Transverse colon (tissue), 4 donors: ENCODE measurements around the gene VEGFA. TPM values are rescaled to one million over a fixed set of nuclear protein-coding genes. Genes with fewer than 3 reads are reported as not detected.

Source experiments
- DNase-seq: peaks from one replicate; pipeline ENCODE4 v3.0.0-alpha.2; 2019
- H3K27ac ChIP-seq, 4 donors: fragments of 200-600 bp; sonication (generic); 2 replicates each; pipeline ENCODE4 v1.5.1; 2016 to 2018; ENCODE audit warnings: inconsistent platforms in 4 of 4
- H3K27me3 ChIP-seq: fragments of 200-600 bp; sonication (generic); 2 replicates; pipeline ENCODE4 v1.5.1; 2017; ENCODE audit warnings: inconsistent platforms
- H3K36me3 ChIP-seq, 4 donors: fragments of 200-600 bp; sonication (generic); 2 replicates each; pipeline ENCODE4 v1.5.1; 2017 to 2019; ENCODE audit warnings: inconsistent platforms in 4 of 4
- H3K4me1 ChIP-seq, 4 donors: fragments of 200-600 bp; sonication (generic); 2 replicates each; pipeline ENCODE4 v1.5.1; 2017 to 2020; ENCODE audit warnings: inconsistent platforms in 4 of 4
- H3K4me3 ChIP-seq, 4 donors: fragments of 200-600 bp; sonication (generic); 1 replicate in 1 of 4; 2 replicates in 3 of 4; pipeline versions ENCODE4 v1.5.1 to v1.6.1; 2017 to 2019; ENCODE audit warnings: inconsistent platforms in 4 of 4
- H3K9me3 ChIP-seq, 2 donors: fragments of 200-600 bp; sonication (generic); 2 replicates each; pipeline ENCODE4 v1.5.1; 2017 to 2019; ENCODE audit warnings: inconsistent platforms in 2 of 2
- EP300 ChIP-seq: sonication (generic); formaldehyde crosslinking; IDR thresholded peaks from one replicate; pipeline ENCODE4 v1.6.1; 2017; ENCODE audit warnings: antibody characterized with exemption, low read depth
- POLR2A ChIP-seq: fragments of 450-650 bp; IDR thresholded peaks from one replicate; pipeline ENCODE4 v1.6.1; 2016; ENCODE audit warnings: antibody characterized with exemption, mild to moderate bottlenecking, moderate library complexity
- POLR2AphosphoS5 ChIP-seq, 3 donors: sonication (generic); formaldehyde crosslinking; IDR thresholded peaks; one replicate each; pipeline ENCODE4 v1.6.1; 2016; ENCODE audit warnings: antibody characterized with exemption in 3 of 3
- WGBS, 2 donors: methylation state at CpG; one replicate each; pipeline ENCODE4 v1.1.5; 2018; ENCODE audit warnings: low coverage in 1 of 2; 5-methylcytosine and 5-hydroxymethylcytosine counted together
- in situ Hi-C, 4 donors: fragments of 200-750 bp; cut with MboI; loops; one replicate each; pipeline versions ENCODE4 v1.15.0 to v1.15.1; 2017; ENCODE audit warnings: low sequenced_read_pairs in 3 of 4, low pct_ligation_motif_present in 1 of 4, low pct_unique_long_range_greater_than_20kb in 1 of 4
- intact Hi-C: fragments of 100-400 bp; cut with DNase I; formaldehyde crosslinking; loops from one replicate; pipeline ENCODE4 v1.15.1; 2023; ENCODE audit warnings: low total_unique reads
- total RNA-seq, 4 donors: library from RNA; depleted of rRNA; stranded (reverse); fragments of >200 nt; gene quantifications; one replicate each; pipeline ENCODE4 v1.1.0, GENCODE V29; 2016
- TF ChIP-seq, protein P1 (sequence below), 5 experiments: fragments of 200-600 bp in 3 of 5; fragments of 450-650 bp in 2 of 5; sonication (generic) in 3 of 5; IDR thresholded peaks; 1 replicate in 2 of 5; 2 replicates in 3 of 5; pipeline ENCODE4 v1.5.1; 2016 to 2017; ENCODE audit warnings: antibody characterized with exemption in 5 of 5, inconsistent platforms in 3 of 5, mild to moderate bottlenecking in 2 of 5, moderate library complexity in 1 of 5

Gene VEGFA
- total RNA-seq, 4 donors from 2014 or later, result 131 to 608 (median 203) TPM

DNA sequence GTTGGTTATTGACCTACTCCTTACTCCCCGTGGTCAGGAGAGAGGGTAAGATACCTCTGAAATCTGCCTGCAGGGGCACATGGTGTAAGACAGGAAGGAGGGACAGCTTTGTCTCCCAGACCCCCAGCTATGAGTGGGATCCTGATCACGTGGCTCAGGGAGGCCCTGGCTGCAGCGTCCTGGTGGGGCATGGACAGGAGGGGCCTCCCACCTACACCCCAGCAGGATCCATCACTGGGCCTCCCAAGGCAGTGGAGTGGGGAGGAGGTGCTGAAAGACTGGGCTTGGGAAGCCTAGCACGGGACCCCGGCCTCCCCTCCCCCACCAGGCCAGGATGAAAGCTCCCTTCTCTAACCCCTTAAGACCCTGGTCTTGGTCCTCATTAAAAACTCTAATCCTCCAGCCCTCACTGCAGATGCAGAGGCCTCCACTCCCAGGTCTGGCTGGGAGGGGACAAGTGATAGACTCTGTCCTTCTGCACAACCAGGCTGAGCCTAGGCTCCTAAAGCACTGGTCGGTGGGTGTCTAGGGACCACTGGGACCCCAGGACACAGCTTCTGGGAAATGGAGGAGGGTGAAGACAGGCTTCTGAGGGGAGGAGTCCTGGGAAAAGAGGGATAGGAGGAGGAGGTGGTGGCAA, 29.6 kb upstream of the VEGFA start:
- DNase-seq, result no peak
- Histone ChIP-seq H3K36me3 (no peaks in the 10 kb centered on the region), H3K9me3 (no peaks in the 10 kb centered on the region), H3K27me3 (no peaks in the 10 kb centered on the region), H3K27ac (no peak overlapping the region), H3K4me1 (peaks cover 6 to 22% (median 12%) of the 10 kb centered on the region in 4 donors), H3K4me3 (no peak overlapping the region)
- in situ Hi-C loops (no loop called here), intact Hi-C loops (no loop called here)
- WGBS, 2 donors, result 60 to 75% methylated on average over 1 to 6 of the region's 6 CpGs
- TF ChIP-seq, protein P1, sequence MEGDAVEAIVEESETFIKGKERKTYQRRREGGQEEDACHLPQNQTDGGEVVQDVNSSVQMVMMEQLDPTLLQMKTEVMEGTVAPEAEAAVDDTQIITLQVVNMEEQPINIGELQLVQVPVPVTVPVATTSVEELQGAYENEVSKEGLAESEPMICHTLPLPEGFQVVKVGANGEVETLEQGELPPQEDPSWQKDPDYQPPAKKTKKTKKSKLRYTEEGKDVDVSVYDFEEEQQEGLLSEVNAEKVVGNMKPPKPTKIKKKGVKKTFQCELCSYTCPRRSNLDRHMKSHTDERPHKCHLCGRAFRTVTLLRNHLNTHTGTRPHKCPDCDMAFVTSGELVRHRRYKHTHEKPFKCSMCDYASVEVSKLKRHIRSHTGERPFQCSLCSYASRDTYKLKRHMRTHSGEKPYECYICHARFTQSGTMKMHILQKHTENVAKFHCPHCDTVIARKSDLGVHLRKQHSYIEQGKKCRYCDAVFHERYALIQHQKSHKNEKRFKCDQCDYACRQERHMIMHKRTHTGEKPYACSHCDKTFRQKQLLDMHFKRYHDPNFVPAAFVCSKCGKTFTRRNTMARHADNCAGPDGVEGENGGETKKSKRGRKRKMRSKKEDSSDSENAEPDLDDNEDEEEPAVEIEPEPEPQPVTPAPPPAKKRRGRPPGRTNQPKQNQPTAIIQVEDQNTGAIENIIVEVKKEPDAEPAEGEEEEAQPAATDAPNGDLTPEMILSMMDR (IDR thresholded peaks at IDR 0.05), result no peak
- no peak for TF ChIP-seq EP300
- TF ChIP-seq POLR2AphosphoS5 (IDR thresholded peaks at IDR 0.05), result no peak
- no peak for TF ChIP-seq POLR2A

DNA sequence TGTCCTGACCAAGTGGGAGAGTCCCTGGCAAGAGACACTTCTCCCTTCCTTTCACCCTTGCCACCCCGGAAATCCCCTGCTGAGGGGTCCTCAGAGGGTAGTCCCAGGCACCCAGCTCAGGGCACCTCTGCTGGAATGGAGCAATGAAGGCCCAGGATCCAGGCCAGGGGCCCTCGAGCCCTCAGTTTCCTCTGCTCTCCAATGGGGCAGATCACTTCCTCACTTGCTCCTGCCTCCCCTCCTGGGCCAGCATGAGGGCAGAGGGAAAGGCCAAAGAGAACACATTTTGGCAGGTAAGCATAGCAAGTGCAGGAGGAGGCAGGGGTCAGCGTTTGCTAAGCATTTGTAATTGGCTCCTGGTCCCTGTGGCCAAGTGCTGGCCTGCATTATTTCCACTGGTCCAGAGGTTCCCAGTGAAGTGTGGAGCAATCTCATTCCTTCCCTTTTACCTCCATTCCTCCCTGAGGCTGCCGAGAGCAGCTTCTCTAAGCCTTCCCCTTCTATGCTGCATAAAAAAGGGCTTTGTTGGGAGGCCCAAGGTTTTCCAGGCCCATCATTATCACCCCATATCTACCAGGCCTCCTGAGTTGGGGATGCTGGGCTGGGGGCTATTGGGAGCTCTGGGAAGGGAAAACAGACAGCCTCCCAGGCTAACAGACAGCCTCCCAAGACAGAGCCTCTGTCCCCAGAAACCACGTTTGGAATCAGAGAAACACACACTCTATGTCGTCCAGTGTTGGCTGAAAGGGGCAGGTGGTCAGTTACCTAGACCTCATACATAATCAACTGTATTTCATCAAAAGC, 28.8 kb upstream of the VEGFA start:
- Histone ChIP-seq H3K36me3 (no peaks in the 10 kb centered on the region), H3K27ac (no peak overlapping the region), H3K27me3 (no peaks in the 10 kb centered on the region), H3K4me3 (no peak overlapping the region), H3K4me1 (peaks cover 6 to 22% (median 12%) of the 10 kb centered on the region in 4 donors), H3K9me3 (no peaks in the 10 kb centered on the region)
- TF ChIP-seq, protein P1 (IDR thresholded peaks at IDR 0.05), result no peak
- in situ Hi-C loops, result no loop called here
- intact Hi-C loops, result no loop called here
- WGBS, 2 donors, result 46% methylated on average over 6 of the region's 6 CpGs; no CpG with 5 or more reads in 1 of the 2 donors
- DNase-seq, result no peak

DNA sequence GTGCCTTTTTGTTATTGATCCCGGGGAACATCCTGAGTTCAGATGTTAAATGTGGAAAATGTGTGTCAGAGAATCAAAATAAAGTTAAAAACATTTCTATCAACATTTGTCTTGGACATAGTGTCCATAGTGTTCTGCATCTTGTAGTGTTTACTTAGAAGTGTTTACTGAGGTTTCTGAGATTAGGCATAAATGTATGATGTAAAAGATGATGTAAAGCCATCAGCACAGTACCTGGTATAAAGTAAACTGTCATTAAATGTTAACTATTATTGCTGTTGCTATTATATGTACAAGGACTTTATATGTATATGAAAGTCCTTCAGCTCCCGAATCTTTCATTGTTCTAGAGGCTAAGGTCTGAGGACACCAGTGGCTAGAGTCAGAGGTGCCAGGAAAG, 28.2 kb upstream of the VEGFA start:
- in situ Hi-C loops, result no loop called here
- Histone ChIP-seq H3K4me1 (peaks cover 6 to 22% (median 12%) of the 10 kb centered on the region in 4 donors), H3K27me3 (no peaks in the 10 kb centered on the region), H3K27ac (no peak overlapping the region), H3K4me3 (no peak overlapping the region), H3K36me3 (no peaks in the 10 kb centered on the region), H3K9me3 (no peaks in the 10 kb centered on the region)
- 31 to 50% methylated on average over 1 to 2 of the region's 2 CpGs for WGBS, 2 donors
- intact Hi-C loops, result no loop called here
- TF ChIP-seq POLR2AphosphoS5 (IDR thresholded peaks at IDR 0.05), result no peak
- TF ChIP-seq EP300, result no peak
- DNase-seq, result no peak

DNA sequence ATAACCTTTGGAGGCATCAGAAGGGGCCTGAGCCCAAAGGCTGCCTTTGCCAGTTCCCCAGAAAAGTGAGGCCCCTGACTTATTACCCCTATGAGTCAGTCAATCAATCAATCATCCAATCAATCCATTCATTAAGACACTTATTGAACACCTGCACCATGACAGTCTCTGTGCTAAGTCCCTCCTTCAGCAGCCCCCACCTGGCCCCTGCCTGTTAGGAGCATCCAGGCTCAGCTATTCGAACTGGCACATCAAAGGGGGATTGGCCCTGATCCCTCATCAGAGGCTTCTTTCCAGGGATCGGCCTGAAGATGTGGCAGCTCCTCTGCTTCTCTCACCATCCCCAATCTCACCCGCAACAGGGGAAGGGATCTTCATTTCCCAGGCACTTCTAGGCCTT, 27.7 kb upstream of the VEGFA start:
- in situ Hi-C loops, result no loop called here
- no peak for DNase-seq
- intact Hi-C loops, result no loop called here

More for the DNA sequence above, 27.7 kb upstream of the VEGFA start:
- Histone ChIP-seq H3K4me3 (no peak overlapping the region), H3K4me1 (peaks cover 6 to 22% (median 12%) of the 10 kb centered on the region in 4 donors), H3K27me3 (no peaks in the 10 kb centered on the region), H3K27ac (no peak overlapping the region), H3K36me3 (no peaks in the 10 kb centered on the region), H3K9me3 (no peaks in the 10 kb centered on the region)
- WGBS, 2 donors, result 88% methylated on average over 3 of the region's 3 CpGs; no CpG with 5 or more reads in 1 of the 2 donors
- TF ChIP-seq, protein P1 (IDR thresholded peaks at IDR 0.05), result no peak
- TF ChIP-seq POLR2AphosphoS5 (IDR thresholded peaks at IDR 0.05) (no peak), EP300 (no peak), POLR2A (no peak)
